ENCODE data around the gene HIPK4. TPM values are rescaled to one million over a fixed set of nuclear protein-coding genes. Genes with fewer than 3 reads are reported as not detected.

Gene HIPK4
- total RNA-seq, 1 donor from 2014 or later: not detected

DNA sequence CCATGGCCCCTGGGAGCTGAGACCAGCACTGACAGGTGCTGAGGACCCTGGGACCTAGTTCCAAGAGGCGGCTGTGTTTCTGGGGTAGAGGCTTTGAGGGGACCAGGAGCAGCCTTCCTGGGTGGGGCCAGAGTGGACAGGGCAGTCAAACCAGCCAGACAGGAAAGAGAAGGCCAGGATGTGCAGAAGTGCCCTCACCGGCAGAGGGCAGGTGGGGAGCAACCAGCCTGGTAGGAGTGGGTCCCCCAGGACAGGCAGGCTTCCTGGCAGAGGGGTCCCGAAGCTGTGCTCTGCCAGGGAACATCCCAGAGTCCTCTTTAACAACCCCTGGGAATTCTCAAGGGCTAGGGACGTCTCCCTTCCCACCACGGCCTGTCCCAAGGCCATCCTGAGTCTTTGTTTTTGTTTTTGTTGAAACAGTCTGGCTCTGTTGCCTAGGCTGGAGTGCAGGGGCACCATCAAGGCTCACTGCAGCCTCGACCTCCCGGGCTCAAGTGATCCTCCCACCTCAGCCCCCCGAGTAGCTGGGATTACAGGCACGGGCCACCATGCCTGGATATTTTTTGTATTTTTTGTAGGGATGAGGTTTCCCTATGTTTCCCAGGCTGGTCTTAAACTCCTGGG is 3.0 kb upstream of the HIPK4 start:
- Mint-ChIP-seq H3K27ac (no peak overlapping the region), H3K27me3 (ENCODE audit: insufficient read depth, low read depth) (peaks cover 10% of the 10 kb centered on the region), H3K4me1 (peaks cover 5% of the 10 kb centered on the region), H3K36me3 (no peaks in the 10 kb centered on the region), H3K4me3 (no peak overlapping the region), H3K9me3 (no peaks in the 10 kb centered on the region)
- TF ChIP-seq EZH2phosphoT487 (IDR thresholded peaks at IDR 0.05) (no peak), EZH2 (IDR thresholded peaks at IDR 0.05) (no peak)
- TF ChIP-seq, protein P1, sequence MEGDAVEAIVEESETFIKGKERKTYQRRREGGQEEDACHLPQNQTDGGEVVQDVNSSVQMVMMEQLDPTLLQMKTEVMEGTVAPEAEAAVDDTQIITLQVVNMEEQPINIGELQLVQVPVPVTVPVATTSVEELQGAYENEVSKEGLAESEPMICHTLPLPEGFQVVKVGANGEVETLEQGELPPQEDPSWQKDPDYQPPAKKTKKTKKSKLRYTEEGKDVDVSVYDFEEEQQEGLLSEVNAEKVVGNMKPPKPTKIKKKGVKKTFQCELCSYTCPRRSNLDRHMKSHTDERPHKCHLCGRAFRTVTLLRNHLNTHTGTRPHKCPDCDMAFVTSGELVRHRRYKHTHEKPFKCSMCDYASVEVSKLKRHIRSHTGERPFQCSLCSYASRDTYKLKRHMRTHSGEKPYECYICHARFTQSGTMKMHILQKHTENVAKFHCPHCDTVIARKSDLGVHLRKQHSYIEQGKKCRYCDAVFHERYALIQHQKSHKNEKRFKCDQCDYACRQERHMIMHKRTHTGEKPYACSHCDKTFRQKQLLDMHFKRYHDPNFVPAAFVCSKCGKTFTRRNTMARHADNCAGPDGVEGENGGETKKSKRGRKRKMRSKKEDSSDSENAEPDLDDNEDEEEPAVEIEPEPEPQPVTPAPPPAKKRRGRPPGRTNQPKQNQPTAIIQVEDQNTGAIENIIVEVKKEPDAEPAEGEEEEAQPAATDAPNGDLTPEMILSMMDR (IDR thresholded peaks at IDR 0.05): no peak
- Histone ChIP-seq H3K27ac (no peak overlapping the region), H3K9me3 (ENCODE audit: low read depth) (no peaks in the 10 kb centered on the region), H3K79me2 (ENCODE audit: low read depth) (no peaks in the 10 kb centered on the region), H2AFZ (replicated peaks) (no peak overlapping the region), H3K27me3 (peaks cover 4% of the 10 kb centered on the region), H3K9ac (no peak overlapping the region), H3K4me2 (no peak overlapping the region), H3K36me3 (no peaks in the 10 kb centered on the region), H3K4me1 (no peaks in the 10 kb centered on the region), H4K20me1 (ENCODE audit: low read depth) (no peaks in the 10 kb centered on the region), H3F3A (ENCODE audit: low read depth) (no peaks in the 10 kb centered on the region), H3K4me3 (no peak overlapping the region)
- DNase-seq (ENCODE audit: low spot score): no peak

DNA sequence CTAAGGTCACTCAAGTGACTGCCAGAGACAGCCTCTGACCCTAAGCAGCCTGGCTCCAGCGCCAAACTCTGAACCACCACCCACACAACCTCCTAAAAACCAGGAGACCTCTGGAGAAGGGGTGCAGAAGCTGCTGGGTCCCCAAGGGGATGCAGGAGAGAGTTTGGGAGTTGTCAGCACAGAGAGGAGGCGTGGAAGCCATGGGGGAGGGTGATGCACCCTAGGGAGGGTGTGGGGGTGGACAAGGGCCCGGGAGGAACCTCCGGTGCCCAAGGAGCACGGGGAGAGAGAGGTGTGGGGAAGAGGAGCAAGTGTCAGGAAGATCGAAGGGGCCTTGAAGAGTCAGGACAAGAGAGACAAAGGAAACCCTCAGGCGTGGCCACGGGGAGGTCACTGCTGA is 2.1 kb upstream of the HIPK4 start:
- Histone ChIP-seq H3K79me2 (ENCODE audit: low read depth) (no peaks in the 10 kb centered on the region), H2AFZ (replicated peaks) (no peak overlapping the region), H3K36me3 (no peaks in the 10 kb centered on the region), H3K27ac (no peak overlapping the region), H3K4me3 (no peak overlapping the region), H3K4me2 (no peak overlapping the region), H3K4me1 (no peaks in the 10 kb centered on the region), H3F3A (ENCODE audit: low read depth) (no peaks in the 10 kb centered on the region), H3K9ac (no peak overlapping the region), H3K27me3 (no peaks in the 10 kb centered on the region), H4K20me1 (ENCODE audit: low read depth) (no peaks in the 10 kb centered on the region), H3K9me3 (ENCODE audit: low read depth) (no peaks in the 10 kb centered on the region)
- TF ChIP-seq, protein P1 (IDR thresholded peaks at IDR 0.05): no peak
- TF ChIP-seq EZH2 (IDR thresholded peaks at IDR 0.05) (no peak), EZH2phosphoT487 (IDR thresholded peaks at IDR 0.05) (no peak)
- Mint-ChIP-seq H3K27me3 (ENCODE audit: insufficient read depth, low read depth) (peaks cover 10% of the 10 kb centered on the region), H3K9me3 (no peaks in the 10 kb centered on the region), H3K27ac (peak overlapping the region; percentile 64), H3K4me3 (no peak overlapping the region), H3K36me3 (no peaks in the 10 kb centered on the region), H3K4me1 (peaks cover 5% of the 10 kb centered on the region)
- no peak for DNase-seq (ENCODE audit: low spot score)

DNA sequence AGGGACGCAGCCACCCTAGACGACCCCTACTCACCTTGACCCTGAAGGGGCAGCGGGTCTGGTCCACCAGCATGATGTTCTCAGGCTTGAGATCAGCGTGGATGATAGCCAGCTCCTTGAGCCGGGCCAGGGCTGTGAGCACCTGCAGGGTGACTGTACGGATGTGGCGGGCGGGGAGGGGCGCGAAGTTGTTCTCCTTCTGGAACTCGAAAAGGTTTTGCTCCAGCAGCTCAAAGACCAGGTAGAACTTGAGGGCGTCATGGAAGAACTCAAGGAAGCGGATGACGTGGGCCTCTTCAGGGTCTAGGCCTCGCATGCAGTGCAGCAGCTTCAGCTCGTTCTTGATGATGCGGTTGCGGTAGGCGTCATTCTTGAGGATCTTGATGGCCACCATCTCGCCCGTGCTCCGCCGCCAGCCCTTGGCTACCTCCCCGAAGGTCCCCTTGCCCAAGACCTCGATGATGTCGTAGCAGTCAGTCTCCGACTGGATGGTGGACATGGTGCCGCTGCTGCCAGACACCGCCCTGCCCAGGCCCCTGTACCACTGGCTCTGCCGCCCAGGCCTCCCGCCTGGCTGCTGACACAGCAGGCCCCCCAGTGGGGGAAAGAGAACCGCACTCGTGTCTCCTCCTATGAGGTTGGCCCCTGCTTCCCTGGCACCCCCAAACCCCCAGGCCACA is 437 bp downstream of the HIPK4 start:
- Mint-ChIP-seq H3K9me3 (no peaks in the 10 kb centered on the region), H3K36me3 (no peaks in the 10 kb centered on the region), H3K27ac (no peak overlapping the region), H3K4me3 (no peak overlapping the region), H3K4me1 (peaks cover 5% of the 10 kb centered on the region), H3K27me3 (ENCODE audit: insufficient read depth, low read depth) (peaks cover 12% of the 10 kb centered on the region)
- Histone ChIP-seq H3F3A (ENCODE audit: low read depth) (no peaks in the 10 kb centered on the region), H3K36me3 (no peaks in the 10 kb centered on the region), H2AFZ (replicated peaks) (no peak overlapping the region), H3K9ac (no peak overlapping the region), H3K79me2 (ENCODE audit: low read depth) (no peaks in the 10 kb centered on the region), H3K4me2 (no peak overlapping the region), H4K20me1 (ENCODE audit: low read depth) (no peaks in the 10 kb centered on the region), H3K4me1 (no peaks in the 10 kb centered on the region), H3K27ac (no peak overlapping the region), H3K4me3 (no peak overlapping the region), H3K9me3 (ENCODE audit: low read depth) (no peaks in the 10 kb centered on the region), H3K27me3 (no peaks in the 10 kb centered on the region)
- TF ChIP-seq, protein P1 (IDR thresholded peaks at IDR 0.05): no peak
- no peak for TF ChIP-seq EZH2phosphoT487 (IDR thresholded peaks at IDR 0.05)
- no peak for TF ChIP-seq EZH2 (IDR thresholded peaks at IDR 0.05)
- no peak for DNase-seq (ENCODE audit: low spot score)

Data from neural progenitor cell (in vitro differentiated cells).